ENCODE results near the gene MGAT5B.

The MGAT5B gene

DNA sequence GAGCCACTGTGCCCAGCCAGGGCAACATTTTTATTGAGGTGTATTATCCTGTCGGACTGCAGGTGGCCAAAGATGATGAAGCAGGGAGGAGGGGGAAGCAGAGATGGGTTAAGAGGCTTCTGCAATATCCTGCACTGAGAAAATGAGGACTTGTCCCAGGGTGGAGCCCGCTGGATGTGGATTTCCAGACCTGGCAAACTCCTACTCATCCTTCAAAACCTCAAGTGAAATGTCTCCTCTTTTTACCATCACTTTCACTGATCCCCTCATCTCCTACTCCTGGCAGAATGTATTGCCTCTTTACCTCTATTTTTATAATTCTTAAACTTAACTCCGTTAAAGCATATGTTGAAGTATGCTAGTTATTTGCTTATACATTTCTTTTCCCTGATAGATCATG, 60.9 kb downstream of the MGAT5B start:
- ChIA-PET CTCF (no interaction called here), POLR2A (ENCODE audit: low non-redundant PET) (interaction anchor here (0.5 kb wide), 1 partner anchor 26 kb away, joined by 3 read pairs; no protein-coding TSS in a partner anchor)
- H3K27ac ChIP-seq: no peak overlapping the region
- TF ChIP-seq, protein P1, sequence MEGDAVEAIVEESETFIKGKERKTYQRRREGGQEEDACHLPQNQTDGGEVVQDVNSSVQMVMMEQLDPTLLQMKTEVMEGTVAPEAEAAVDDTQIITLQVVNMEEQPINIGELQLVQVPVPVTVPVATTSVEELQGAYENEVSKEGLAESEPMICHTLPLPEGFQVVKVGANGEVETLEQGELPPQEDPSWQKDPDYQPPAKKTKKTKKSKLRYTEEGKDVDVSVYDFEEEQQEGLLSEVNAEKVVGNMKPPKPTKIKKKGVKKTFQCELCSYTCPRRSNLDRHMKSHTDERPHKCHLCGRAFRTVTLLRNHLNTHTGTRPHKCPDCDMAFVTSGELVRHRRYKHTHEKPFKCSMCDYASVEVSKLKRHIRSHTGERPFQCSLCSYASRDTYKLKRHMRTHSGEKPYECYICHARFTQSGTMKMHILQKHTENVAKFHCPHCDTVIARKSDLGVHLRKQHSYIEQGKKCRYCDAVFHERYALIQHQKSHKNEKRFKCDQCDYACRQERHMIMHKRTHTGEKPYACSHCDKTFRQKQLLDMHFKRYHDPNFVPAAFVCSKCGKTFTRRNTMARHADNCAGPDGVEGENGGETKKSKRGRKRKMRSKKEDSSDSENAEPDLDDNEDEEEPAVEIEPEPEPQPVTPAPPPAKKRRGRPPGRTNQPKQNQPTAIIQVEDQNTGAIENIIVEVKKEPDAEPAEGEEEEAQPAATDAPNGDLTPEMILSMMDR (conservative IDR thresholded peaks at IDR 0.05; ENCODE audit: low read depth): no peak
- no peak for DNase-seq (ENCODE audit: low spot score)

DNA sequence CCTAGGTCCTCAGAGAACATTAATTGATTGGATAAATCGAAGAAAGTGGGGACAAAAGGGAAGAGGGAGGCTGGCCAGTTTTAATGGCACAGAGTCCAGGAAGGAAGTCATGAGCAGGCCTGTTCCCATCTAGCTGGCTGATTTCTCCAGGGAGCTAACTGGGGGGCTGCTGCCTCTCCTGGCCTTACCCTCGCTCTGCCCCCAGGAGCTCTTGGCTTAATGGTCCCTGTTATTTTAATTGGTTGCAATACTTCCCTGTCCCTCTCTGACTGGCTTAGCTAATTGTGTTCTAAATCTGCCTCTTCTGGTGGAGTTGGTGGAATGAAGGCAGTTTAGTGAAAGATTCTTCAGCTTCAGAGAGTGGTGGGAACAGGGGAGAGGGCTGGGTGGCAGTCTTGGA, 61.4 kb downstream of the MGAT5B start:
- CTCF ChIA-PET: no interaction called here
- DNase-seq (ENCODE audit: low spot score): no peak
- no peak overlapping the region for H3K27ac ChIP-seq
- TF ChIP-seq, protein P1 (conservative IDR thresholded peaks at IDR 0.05; ENCODE audit: low read depth): no peak
- POLR2A ChIA-PET (ENCODE audit: low non-redundant PET): interaction anchor here (0.5 kb wide), 1 partner anchor 25 kb away, joined by 3 read pairs; no protein-coding TSS in a partner anchor

DNA sequence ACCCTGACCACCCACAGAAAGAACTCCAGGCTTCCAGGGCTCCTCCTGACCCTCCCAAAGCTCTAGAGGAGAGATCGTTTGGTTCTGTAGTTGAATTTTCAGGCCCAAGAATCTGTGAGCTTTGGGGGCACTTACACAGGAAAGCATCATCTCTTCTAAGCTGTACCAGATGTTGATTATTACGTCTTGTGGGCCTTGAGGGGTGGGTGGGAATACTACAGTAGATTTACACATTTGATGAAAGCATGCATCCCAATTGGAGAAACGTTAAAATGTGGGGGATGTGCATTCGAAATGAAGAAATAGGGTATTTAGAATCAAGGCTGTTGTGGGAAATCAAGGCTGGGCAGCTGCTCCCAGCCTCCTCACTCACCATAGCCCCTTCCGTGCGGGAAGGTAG, 61.9 kb downstream of the MGAT5B start:
- no peak overlapping the region for H3K27ac ChIP-seq
- ChIA-PET CTCF (no interaction called here), POLR2A (ENCODE audit: low non-redundant PET) (no interaction called here)
- TF ChIP-seq, protein P1 (conservative IDR thresholded peaks at IDR 0.05; ENCODE audit: low read depth): no peak
- no peak for DNase-seq (ENCODE audit: low spot score)

DNA sequence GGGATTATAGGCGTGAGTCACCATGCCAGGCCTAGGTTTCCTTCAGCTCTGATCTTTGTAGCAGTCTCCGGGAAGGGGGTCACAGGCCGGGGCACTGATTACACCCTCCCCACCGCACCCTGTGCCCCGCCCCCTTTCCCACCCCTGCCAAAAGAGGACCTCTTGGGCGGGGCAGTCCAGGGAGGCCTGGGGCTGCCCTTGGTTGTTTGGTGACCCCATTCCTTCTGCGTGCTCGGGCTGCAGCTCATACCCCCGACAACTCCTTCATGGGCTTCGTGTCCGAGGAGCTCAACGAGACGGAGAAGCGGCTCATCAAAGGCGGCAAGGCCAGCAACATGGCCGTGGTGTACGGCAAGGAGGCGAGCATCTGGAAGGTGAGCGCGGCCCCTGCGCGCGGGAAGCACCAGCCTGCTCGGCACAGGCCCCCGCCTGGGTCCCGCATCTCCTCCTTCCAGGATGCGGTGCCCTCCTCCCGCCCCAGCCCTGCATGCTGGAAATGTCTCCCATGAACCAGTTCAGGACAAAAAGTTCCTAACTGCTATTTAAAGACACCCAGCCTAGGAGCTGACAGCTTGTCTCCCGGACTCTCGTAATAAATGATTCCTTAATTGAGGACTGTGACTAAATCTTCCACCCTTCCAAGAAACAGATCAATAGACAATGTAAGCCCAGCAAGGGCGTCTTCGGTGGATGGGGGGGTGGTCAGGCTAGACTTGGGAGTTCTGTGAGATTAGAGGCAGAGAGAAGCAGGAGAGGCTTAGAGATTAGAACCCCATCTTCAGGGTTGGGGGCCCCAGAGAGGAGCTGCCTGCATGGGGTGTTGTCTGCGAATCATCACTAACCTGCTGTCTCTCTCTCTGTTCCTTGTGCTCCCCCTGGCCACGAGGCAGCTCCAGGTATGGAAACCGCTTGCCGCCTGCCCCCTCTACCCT, 64.5 kb downstream of the MGAT5B start:
- no peak for DNase-seq (ENCODE audit: low spot score)
- H3K27ac ChIP-seq: no peak overlapping the region
- ChIA-PET CTCF (interaction anchor here (0.7 kb wide), 1 partner anchor 23 kb away, joined by 5 read pairs; no protein-coding TSS in a partner anchor), POLR2A (ENCODE audit: low non-redundant PET) (interaction anchor here (0.6 kb wide), 1 partner anchor 12 kb away, joined by 3 read pairs; no protein-coding TSS in a partner anchor)
- TF ChIP-seq, protein P1 (conservative IDR thresholded peaks at IDR 0.05; ENCODE audit: low read depth): no peak

DNA sequence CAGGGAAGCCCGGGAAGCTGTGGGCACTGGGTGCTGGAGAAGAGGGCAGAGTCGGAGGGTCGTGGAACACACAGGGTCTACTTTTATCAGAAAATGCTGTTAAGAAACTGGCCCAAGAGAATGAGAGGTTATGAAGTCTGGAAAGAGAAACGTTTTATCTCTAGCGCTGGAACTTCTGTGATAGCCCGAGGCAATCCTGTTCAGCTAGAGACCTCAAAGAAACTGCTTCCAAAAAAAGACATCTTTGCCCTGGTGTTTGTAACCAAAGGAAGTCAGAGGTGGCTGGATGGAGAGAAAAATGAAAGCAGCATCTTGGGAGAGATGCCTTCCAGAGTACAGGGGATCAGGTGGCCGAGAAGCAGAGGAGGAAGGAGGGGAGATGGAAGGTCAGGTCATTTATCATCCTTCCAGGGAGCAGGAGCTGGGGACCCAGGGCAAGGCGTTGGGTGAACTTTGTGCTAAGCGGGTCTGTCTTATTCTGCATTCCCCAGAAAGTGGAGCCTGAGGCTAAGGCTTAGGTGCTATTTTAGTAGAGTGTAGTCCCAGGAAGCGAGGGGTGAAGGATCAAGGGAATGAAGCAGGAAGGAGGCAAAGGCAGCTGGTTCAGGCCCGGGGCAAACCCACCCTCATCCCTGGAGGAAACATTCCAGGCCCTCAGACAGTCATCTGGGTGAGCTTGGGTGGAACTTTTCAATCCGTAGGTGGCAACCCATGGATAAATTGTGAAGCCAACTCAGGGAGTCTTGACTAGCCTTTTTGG, 66.5 kb downstream of the MGAT5B start:
- ChIA-PET CTCF (no interaction called here), POLR2A (ENCODE audit: low non-redundant PET) (no interaction called here)
- DNase-seq (ENCODE audit: low spot score): no peak
- TF ChIP-seq, protein P1 (conservative IDR thresholded peaks at IDR 0.05; ENCODE audit: low read depth): no peak
- H3K27ac ChIP-seq: no peak overlapping the region

DNA sequence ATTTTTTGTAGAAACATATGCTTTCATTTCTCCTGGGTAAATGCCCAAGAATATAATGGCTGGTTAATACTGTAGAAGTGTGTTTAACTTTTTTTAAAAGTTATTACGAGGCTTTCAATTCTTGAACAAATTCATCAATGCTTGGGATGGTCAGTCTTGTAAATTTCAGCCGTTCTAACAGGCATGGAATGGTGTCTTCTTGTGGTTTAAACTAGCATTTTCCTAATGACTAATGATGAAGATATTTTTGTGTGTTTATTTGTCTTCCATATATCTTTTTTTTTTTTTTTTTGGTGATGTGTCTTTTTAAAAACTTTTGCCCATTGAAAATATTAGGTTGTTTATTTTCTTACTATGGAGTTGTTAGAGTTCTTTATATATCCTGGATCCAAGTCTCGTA, 67.1 kb downstream of the MGAT5B start:
- TF ChIP-seq, protein P1 (conservative IDR thresholded peaks at IDR 0.05; ENCODE audit: low read depth): no peak
- POLR2A ChIA-PET (ENCODE audit: low non-redundant PET): no interaction called here
- no peak for DNase-seq (ENCODE audit: low spot score)
- no peak overlapping the region for H3K27ac ChIP-seq
- CTCF ChIA-PET: no interaction called here

Measured in RWPE1 (cell line).